Right atrium auricular region (tissue), 2 donors: ENCODE measurements around the gene SIK3. TPM values are rescaled to one million over a fixed set of nuclear protein-coding genes. Genes with fewer than 3 reads are reported as not detected.

Source experiments
- DNase-seq: peaks from one replicate; pipeline ENCODE4 v3.0.0-alpha.2; 2019; ENCODE audit warnings: low spot score
- H3K27ac ChIP-seq, 2 donors: fragments of 200-600 bp; sonication (generic); 1 replicate in 1 of 2; 2 replicates in 1 of 2; pipeline ENCODE4 v1.5.1; 2016 to 2019
- H3K27me3 ChIP-seq, 2 donors: fragments of 200-600 bp; sonication (generic); one replicate each; pipeline versions ENCODE4 v1.5.1 to v1.6.0; 2017 to 2019
- H3K36me3 ChIP-seq: fragments of 200-600 bp; sonication (generic); one replicate; pipeline ENCODE4 v1.5.1; 2016
- H3K4me1 ChIP-seq, 2 donors: fragments of 200-600 bp; sonication (generic); one replicate each; pipeline versions ENCODE4 v1.5.1 to v1.6.0; 2017 to 2019
- H3K4me3 ChIP-seq, 2 donors: fragments of 200-600 bp; sonication (generic); 1 replicate in 1 of 2; 2 replicates in 1 of 2; pipeline ENCODE4 v1.5.1; 2017 to 2019; ENCODE audit warnings: mild to moderate bottlenecking in 1 of 2, moderate library complexity in 1 of 2
- H3K9me3 ChIP-seq, 2 donors: fragments of 200-600 bp; sonication (generic); one replicate each; pipeline ENCODE4 v1.5.1; 2019
- total RNA-seq, 2 donors: library from RNA; depleted of rRNA; stranded (reverse); fragments of >200 nt; gene quantifications; one replicate each; pipeline ENCODE4 v1.1.0, GENCODE V29; 2016
- TF ChIP-seq, protein P1 (sequence below), 2 donors: fragments of 200-600 bp; sonication (generic); IDR thresholded peaks; one replicate each; pipeline ENCODE4 v1.5.1; 2019; ENCODE audit warnings: antibody characterized with exemption in 2 of 2

SIK3 gene
- total RNA-seq, 2 donors from 2014 or later, result 27.0 to 40.1 TPM

DNA sequence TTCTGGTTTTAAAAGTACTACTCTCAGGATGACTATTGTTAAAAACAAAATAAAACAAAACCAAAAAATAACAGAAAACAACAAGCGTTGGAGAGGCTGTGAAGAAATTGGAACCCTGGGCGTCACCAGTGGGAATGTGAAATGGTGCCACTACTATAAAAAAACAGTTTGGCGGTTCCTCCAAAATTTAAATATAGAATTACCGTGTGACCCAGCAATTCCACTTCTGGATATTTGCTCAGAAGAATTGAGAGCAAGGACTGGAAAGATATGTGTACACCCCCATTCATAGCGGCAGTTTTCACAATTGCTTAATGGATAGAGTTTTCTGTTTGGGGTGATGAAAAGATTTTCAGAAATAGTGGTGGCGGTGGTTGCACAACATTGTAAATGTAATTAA, 283.7 kb downstream of the SIK3 start:
- H3K36me3 ChIP-seq, result no peaks in the 10 kb centered on the region
- no peaks in the 10 kb centered on the region for H3K27me3 ChIP-seq
- no peaks in the 10 kb centered on the region for H3K9me3 ChIP-seq
- TF ChIP-seq, protein P1, sequence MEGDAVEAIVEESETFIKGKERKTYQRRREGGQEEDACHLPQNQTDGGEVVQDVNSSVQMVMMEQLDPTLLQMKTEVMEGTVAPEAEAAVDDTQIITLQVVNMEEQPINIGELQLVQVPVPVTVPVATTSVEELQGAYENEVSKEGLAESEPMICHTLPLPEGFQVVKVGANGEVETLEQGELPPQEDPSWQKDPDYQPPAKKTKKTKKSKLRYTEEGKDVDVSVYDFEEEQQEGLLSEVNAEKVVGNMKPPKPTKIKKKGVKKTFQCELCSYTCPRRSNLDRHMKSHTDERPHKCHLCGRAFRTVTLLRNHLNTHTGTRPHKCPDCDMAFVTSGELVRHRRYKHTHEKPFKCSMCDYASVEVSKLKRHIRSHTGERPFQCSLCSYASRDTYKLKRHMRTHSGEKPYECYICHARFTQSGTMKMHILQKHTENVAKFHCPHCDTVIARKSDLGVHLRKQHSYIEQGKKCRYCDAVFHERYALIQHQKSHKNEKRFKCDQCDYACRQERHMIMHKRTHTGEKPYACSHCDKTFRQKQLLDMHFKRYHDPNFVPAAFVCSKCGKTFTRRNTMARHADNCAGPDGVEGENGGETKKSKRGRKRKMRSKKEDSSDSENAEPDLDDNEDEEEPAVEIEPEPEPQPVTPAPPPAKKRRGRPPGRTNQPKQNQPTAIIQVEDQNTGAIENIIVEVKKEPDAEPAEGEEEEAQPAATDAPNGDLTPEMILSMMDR (IDR thresholded peaks at IDR 0.05), result no peak
- H3K27ac ChIP-seq, result no peak overlapping the region
- no peak overlapping the region for H3K4me3 ChIP-seq
- DNase-seq, result no peak
- no peaks in the 10 kb centered on the region for H3K4me1 ChIP-seq

GRCh38 chr11:116813781-116814471, 284.3 kb downstream of the SIK3 start:
- TF ChIP-seq, protein P1 (IDR thresholded peaks at IDR 0.05), result no peak
- H3K27me3 ChIP-seq, result no peaks in the 10 kb centered on the region
- DNase-seq, result no peak
- no peaks in the 10 kb centered on the region for H3K9me3 ChIP-seq
- H3K36me3 ChIP-seq, result no peaks in the 10 kb centered on the region
- H3K4me3 ChIP-seq, result no peak overlapping the region
- no peak overlapping the region for H3K27ac ChIP-seq
- no peaks in the 10 kb centered on the region for H3K4me1 ChIP-seq

DNA sequence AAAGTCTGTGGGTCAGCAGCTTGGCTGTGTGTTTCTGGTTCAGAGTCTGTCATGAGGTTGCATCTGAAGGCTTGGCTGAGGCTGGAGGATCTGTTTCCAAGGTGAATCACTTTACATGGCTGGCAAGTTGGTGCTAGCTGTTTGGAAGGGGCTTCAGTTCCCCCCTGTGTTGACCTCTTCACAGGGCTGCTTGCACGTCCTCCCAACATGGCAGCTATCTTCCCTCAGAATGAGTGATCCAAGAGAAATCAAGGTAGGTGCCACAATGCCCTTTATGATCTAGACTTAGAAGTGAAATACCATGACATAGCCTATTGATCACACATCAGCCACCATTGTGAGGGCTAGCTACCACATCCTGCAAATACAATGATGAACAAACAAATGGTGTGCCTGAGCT, 285.1 kb downstream of the SIK3 start:
- Histone ChIP-seq H3K4me1 (no peaks in the 10 kb centered on the region), H3K27ac (no peak overlapping the region), H3K9me3 (no peaks in the 10 kb centered on the region), H3K4me3 (no peak overlapping the region), H3K36me3 (no peaks in the 10 kb centered on the region), H3K27me3 (no peaks in the 10 kb centered on the region)
- TF ChIP-seq, protein P1 (IDR thresholded peaks at IDR 0.05), result no peak
- no peak for DNase-seq

GRCh38 chr11:116812109-116812508, 286.1 kb downstream of the SIK3 start:
- Histone ChIP-seq H3K27me3 (no peaks in the 10 kb centered on the region), H3K27ac (no peak overlapping the region), H3K9me3 (no peaks in the 10 kb centered on the region), H3K4me1 (no peaks in the 10 kb centered on the region), H3K36me3 (no peaks in the 10 kb centered on the region), H3K4me3 (no peak overlapping the region)
- TF ChIP-seq, protein P1 (IDR thresholded peaks at IDR 0.05), result no peak
- DNase-seq, result no peak

GRCh38 chr11:116811194-116811593, 287.0 kb downstream of the SIK3 start:
- TF ChIP-seq, protein P1 (IDR thresholded peaks at IDR 0.05), result no peak
- H3K27ac ChIP-seq, result no peak overlapping the region
- H3K27me3 ChIP-seq, result no peaks in the 10 kb centered on the region
- no peaks in the 10 kb centered on the region for H3K9me3 ChIP-seq
- no peaks in the 10 kb centered on the region for H3K36me3 ChIP-seq
- DNase-seq, result no peak
- H3K4me3 ChIP-seq, result no peak overlapping the region
- no peaks in the 10 kb centered on the region for H3K4me1 ChIP-seq
